Activated B cell treated with CpG ODN at 0.5 μM for 24 hours (primary cell): ENCODE results near the gene ADAMTS17. TPM values are rescaled to one million over a fixed set of nuclear protein-coding genes. Genes with fewer than 3 reads are reported as not detected.

Experiments used
- ATAC-seq: fragments of 200-7000 bp; cut with Tn5 transposase; one replicate; pipeline ENCODE4 v1.10.0; 2021; ENCODE audit warnings: low read depth, mild to moderate bottlenecking, moderate library complexity
- CTCF ChIA-PET: fragments of 350-600 bp; sonication (Branson Sonifier 250); formaldehyde crosslinking; loops from one replicate; lab custom pipeline; 2021; ENCODE audit warnings: antibody characterized with exemption; lab: Charles Lee
- POLR2A ChIA-PET: fragments of 350-600 bp; sonication (Branson Sonifier 250); formaldehyde crosslinking; loops from one replicate; lab custom pipeline; 2021; ENCODE audit warnings: antibody characterized with exemption; lab: Charles Lee
- DNase-seq: peaks from one replicate; pipeline ENCODE4 v3.0.0; 2022
- H3K27ac Mint-ChIP-seq: one replicate; pipeline ENCODE4 v1.8.0; 2020; ENCODE audit warnings: mixed read lengths
- H3K27me3 Mint-ChIP-seq: one replicate; pipeline ENCODE4 v1.8.0; 2021; ENCODE audit warnings: mixed read lengths
- H3K36me3 Mint-ChIP-seq: one replicate; pipeline ENCODE4 v1.8.0; 2021; ENCODE audit warnings: low read depth, mixed read lengths
- H3K4me1 Mint-ChIP-seq: one replicate; pipeline ENCODE4 v1.8.0; 2021; ENCODE audit warnings: mixed read lengths
- H3K4me3 Mint-ChIP-seq: one replicate; pipeline ENCODE4 v1.8.0; 2020; ENCODE audit warnings: mild to moderate bottlenecking, mixed read lengths
- H3K9me3 Mint-ChIP-seq: one replicate; pipeline ENCODE4 v1.8.0; 2020; ENCODE audit warnings: mixed read lengths
- intact Hi-C: fragments of 100-400 bp; cut with micrococcal nuclease; formaldehyde crosslinking; loops from one replicate; pipeline ENCODE4 v1.15.1; 2024
- total RNA-seq: library from RNA; stranded (reverse); gene quantifications from 2 replicates; pipeline ENCODE4 v1.2.3, GENCODE V29; 2022
- TF ChIP-seq, protein P1 (sequence below): fragments of 200-600 bp; IDR thresholded peaks from one replicate; pipeline ENCODE4 v1.8.0; 2022; ENCODE audit warnings: antibody characterized with exemption, mild to moderate bottlenecking

ADAMTS17 gene
- total RNA-seq, 1 donor from 2014 or later, result 1.6 TPM

DNA sequence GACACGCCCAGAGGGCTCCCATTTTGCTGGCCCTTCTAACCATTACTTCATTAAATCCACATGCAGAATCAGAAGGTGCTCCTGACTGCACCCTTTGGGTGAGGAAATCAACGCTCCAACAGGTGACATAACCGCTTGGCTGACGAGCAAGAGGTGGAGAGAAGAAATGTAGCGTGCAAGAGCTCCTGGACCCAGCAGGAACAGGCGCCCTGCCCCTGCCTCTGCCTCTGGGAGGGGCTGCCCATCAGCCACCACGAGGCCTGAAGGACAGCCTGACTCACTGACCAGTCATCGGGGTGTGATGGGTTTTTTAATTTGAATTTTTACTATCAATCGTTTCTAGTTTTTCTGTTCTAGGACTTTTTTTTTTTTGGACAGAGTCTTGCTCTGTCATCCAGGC, 218.2 kb downstream of the ADAMTS17 start:
- H3K36me3 Mint-ChIP-seq, result no peaks in the 10 kb centered on the region
- TF ChIP-seq, protein P1, sequence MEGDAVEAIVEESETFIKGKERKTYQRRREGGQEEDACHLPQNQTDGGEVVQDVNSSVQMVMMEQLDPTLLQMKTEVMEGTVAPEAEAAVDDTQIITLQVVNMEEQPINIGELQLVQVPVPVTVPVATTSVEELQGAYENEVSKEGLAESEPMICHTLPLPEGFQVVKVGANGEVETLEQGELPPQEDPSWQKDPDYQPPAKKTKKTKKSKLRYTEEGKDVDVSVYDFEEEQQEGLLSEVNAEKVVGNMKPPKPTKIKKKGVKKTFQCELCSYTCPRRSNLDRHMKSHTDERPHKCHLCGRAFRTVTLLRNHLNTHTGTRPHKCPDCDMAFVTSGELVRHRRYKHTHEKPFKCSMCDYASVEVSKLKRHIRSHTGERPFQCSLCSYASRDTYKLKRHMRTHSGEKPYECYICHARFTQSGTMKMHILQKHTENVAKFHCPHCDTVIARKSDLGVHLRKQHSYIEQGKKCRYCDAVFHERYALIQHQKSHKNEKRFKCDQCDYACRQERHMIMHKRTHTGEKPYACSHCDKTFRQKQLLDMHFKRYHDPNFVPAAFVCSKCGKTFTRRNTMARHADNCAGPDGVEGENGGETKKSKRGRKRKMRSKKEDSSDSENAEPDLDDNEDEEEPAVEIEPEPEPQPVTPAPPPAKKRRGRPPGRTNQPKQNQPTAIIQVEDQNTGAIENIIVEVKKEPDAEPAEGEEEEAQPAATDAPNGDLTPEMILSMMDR, result no peak
- H3K27me3 Mint-ChIP-seq, result no peaks in the 10 kb centered on the region
- H3K4me3 Mint-ChIP-seq, result no peak overlapping the region
- peaks cover 18% of the 10 kb centered on the region for H3K9me3 Mint-ChIP-seq
- intact Hi-C loops, result no loop called here
- ChIA-PET CTCF (no interaction called here), POLR2A (no interaction called here)
- no peaks in the 10 kb centered on the region for H3K4me1 Mint-ChIP-seq
- DNase-seq (no peak), ATAC-seq (no peak)
- H3K27ac Mint-ChIP-seq, result no peak overlapping the region

DNA sequence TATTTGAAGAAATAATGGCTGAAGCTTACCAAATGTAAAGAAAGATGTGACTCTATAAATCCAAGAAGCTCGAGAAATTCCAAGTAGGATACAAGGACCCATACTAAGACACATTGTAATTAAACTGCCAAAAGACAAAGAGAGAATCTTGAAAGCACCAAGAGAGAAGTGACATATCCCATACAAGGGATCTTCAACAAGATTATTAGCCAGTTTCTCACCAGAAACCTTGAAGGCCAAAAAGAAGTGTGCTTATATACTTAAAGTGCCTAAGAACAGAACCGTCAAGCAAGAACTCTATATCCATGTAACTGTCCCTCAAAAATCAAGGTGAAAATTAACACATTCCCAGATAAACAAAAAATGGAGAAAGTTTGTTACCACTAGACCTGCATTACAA, 220.5 kb downstream of the ADAMTS17 start:
- POLR2A ChIA-PET, result no interaction called here
- Mint-ChIP-seq H3K36me3 (no peaks in the 10 kb centered on the region), H3K27me3 (no peaks in the 10 kb centered on the region), H3K9me3 (peaks cover 18% of the 10 kb centered on the region), H3K27ac (no peak overlapping the region), H3K4me1 (no peaks in the 10 kb centered on the region), H3K4me3 (no peak overlapping the region)
- no peak for ATAC-seq
- no peak for DNase-seq
- TF ChIP-seq, protein P1, result no peak
- intact Hi-C loops, result no loop called here
- CTCF ChIA-PET, result no interaction called here

DNA sequence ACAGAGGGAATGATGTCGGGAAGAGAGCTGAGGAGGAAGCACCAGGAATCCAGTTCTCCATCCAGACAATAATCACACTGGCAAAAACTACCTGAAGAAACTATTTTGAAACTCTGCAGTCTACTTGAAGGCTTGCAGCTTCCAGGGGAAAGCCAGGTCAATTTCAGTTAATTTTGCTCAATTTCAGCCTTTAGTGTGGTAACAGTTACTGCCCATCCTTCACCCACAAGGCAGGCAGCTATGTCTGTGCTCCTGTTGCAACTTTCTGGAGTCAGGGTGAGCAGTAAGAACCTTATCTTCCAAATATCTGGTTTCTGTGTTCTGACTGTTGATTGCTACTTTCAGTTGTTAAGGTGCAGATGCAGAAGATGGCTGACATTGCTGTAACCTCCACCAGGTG, 221.7 kb downstream of the ADAMTS17 start:
- TF ChIP-seq, protein P1, result no peak
- no peaks in the 10 kb centered on the region for H3K36me3 Mint-ChIP-seq
- no peak for DNase-seq
- H3K4me1 Mint-ChIP-seq, result no peaks in the 10 kb centered on the region
- H3K4me3 Mint-ChIP-seq, result no peak overlapping the region
- no peak for ATAC-seq
- peaks cover 18% of the 10 kb centered on the region for H3K9me3 Mint-ChIP-seq
- H3K27me3 Mint-ChIP-seq, result peaks cover 1% of the 10 kb centered on the region
- no peak overlapping the region for H3K27ac Mint-ChIP-seq
- POLR2A ChIA-PET, result no interaction called here
- CTCF ChIA-PET, result no interaction called here
- intact Hi-C loops, result no loop called here

DNA sequence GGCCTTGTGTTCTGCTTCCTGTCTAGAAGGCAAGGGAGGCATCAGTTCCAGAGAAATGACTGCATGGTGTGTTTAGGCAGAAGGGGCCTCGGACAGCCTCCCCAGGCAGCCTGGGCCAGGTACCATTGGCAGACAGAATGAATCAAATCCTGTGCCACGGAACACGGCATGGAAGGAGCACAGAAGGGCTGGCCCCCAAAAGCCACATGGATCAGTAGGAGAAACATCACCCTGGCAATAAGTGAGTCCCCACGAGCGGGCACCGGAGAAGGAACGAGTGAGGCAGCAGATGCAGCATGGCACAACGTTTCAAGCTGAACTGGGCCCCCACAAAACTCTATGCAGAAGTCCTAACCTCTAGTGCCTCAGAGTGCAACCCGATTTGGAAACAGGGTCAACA, 223.2 kb downstream of the ADAMTS17 start:
- H3K4me3 Mint-ChIP-seq, result no peak overlapping the region
- intact Hi-C loops, result no loop called here
- no peak for ATAC-seq
- TF ChIP-seq, protein P1, result no peak
- ChIA-PET CTCF (no interaction called here), POLR2A (no interaction called here)
- no peaks in the 10 kb centered on the region for H3K36me3 Mint-ChIP-seq
- H3K27ac Mint-ChIP-seq, result no peak overlapping the region
- H3K27me3 Mint-ChIP-seq, result peaks cover 10% of the 10 kb centered on the region
- DNase-seq, result no peak
- H3K4me1 Mint-ChIP-seq, result no peaks in the 10 kb centered on the region
- H3K9me3 Mint-ChIP-seq, result peaks cover 18% of the 10 kb centered on the region

DNA sequence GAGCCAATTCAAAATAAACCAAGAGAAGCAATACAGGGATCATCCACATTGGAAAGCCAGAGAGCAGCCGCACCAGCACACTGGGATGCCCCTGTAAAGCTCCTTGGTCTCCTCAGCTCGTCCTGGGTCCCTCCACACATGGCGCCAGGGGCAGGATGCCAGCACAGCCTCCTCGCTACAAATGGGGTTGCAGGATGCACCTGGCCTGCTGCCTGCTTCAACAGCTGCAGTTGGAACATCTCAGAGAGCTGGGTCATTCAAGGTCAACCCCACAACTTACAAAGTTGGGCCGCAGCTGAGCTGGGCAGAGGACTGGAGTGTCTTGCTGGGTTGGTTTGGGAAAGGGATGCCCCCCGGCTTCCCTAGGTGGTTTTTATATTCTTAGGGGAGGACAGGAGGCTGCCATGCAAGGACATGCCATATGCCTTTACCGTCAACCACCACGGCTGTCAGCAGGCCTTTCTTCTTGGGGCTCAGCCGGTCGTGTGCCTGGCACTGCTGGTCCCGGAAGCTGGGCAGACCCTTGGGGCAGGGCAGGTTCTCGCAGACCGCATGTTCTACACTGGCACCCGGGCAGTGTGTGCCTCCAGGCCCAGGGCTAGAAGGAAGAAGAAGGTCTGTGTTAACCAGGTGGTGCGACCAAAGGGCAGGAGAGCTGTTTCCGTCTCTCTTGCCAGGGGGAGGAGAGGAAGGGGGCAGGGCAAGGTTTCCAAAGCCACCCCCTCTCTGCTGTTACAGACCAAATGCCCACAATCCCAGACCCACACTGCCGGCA, 225.2 kb downstream of the ADAMTS17 start:
- POLR2A ChIA-PET, result no interaction called here
- ATAC-seq (no peak), DNase-seq (no peak)
- intact Hi-C loops, result no loop called here
- no peak overlapping the region for H3K4me3 Mint-ChIP-seq
- peaks cover 12% of the 10 kb centered on the region for H3K27me3 Mint-ChIP-seq
- H3K27ac Mint-ChIP-seq, result no peak overlapping the region
- no peaks in the 10 kb centered on the region for H3K4me1 Mint-ChIP-seq
- TF ChIP-seq, protein P1, result no peak
- H3K36me3 Mint-ChIP-seq, result no peaks in the 10 kb centered on the region
- CTCF ChIA-PET, result no interaction called here
- H3K9me3 Mint-ChIP-seq, result peaks cover 12% of the 10 kb centered on the region
